ENCODE measurements around the gene DGKG.

DNA sequence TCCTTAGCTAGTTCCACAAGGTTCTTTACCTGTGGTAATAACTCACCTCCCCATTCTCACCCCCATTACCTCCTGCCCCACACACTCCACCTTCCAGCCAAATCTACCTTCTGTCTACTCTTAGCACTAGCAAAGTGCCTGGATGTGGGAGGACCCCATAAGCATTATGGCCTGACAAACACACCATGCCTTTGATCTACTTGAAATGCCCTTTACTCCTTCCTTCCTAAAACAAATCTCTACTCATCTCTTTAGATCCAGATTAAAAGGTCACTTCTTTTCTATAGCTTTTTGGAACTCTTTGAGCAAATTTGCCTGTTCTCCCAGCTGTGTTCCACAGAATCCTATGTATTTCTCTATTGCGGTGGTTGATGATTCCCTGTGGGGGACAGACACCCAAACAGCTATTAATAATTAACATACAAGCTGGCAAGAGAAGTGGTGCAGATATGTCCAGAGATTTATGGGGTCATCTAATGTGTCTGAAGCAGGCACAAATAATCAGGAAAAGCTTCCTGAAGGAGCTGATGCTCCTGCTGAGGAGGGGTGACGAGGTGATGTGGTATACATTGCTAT is 34.0 kb downstream of the DGKG start:
- TF ChIP-seq, protein P1, sequence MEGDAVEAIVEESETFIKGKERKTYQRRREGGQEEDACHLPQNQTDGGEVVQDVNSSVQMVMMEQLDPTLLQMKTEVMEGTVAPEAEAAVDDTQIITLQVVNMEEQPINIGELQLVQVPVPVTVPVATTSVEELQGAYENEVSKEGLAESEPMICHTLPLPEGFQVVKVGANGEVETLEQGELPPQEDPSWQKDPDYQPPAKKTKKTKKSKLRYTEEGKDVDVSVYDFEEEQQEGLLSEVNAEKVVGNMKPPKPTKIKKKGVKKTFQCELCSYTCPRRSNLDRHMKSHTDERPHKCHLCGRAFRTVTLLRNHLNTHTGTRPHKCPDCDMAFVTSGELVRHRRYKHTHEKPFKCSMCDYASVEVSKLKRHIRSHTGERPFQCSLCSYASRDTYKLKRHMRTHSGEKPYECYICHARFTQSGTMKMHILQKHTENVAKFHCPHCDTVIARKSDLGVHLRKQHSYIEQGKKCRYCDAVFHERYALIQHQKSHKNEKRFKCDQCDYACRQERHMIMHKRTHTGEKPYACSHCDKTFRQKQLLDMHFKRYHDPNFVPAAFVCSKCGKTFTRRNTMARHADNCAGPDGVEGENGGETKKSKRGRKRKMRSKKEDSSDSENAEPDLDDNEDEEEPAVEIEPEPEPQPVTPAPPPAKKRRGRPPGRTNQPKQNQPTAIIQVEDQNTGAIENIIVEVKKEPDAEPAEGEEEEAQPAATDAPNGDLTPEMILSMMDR (IDR thresholded peaks at IDR 0.05), result no peak
- no peak for TF ChIP-seq POLR2A (IDR thresholded peaks at IDR 0.05)

Data from right lobe of liver (tissue), 4 donors.